ENCODE measurements around the gene FLNB. TPM values are rescaled to one million over a fixed set of nuclear protein-coding genes. Genes with fewer than 3 reads are reported as not detected.

Gene FLNB
- total and polyA plus RNA-seq, 3 experiments from 2014 or later, result 11.5 to 12.8 (median 12.2) TPM

DNA sequence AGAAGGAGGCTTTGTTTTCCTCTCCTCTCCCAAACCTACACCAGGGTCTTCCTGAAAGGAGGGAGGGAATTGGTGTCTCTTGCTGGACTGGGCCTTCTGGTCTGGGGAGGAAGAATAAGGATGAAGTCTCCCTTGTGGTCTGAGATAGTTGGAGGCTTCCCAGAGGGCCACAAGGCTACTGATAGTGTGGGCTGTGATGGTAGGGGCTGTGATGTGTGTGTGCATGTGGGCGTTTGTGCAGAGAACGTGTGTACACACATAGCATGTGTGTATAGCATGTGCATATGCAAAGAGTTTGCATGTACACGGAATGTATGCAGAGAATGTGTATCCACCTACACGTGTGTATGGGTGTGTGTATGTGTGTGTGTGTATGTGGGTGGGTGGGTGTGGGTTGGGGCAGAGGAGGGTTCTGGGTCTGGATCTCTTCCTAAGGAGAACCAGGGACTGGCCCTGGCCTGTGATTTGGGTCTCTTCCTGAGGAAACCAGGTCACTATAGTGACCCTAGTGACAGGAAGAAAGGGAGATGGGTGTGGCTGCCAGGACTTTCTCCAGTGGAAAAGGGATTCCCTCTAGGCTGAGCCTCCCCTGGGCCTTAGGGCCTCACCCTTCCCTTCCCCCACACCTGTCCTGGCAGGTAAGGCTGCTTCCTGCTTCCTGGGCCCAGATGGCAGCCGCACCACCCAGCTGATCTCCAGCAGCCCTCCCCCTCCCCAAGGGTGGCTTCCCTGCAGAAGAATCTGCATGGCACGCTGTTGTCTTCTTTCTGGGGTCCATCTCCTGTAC is 1.7 kb downstream of the FLNB start:
- H3K36me3 ChIP-seq (ENCODE audit: insufficient read depth, low read length), result no peaks in the 10 kb centered on the region
- H3K27me3 ChIP-seq (ENCODE audit: insufficient read depth, low read length, poor library complexity, severe bottlenecking), result no peaks in the 10 kb centered on the region
- ChIA-PET POLR2A (no interaction called here), CTCF (interaction anchor here (1.3 to 3.0 kb wide), 3 partner anchors 9 to 296 kb away, joined by 7 to 16 read pairs (median 9); partner anchors contain the start of genes HTD2 and RPP14)
- H3K4me3 Mint-ChIP-seq, result peak overlapping the region; percentile 73 to 93 (median 90)
- peaks cover 0 to 3% (median 0%) of the 10 kb centered on the region in 3 donors for H3K36me3 Mint-ChIP-seq
- H3K9me3 ChIP-seq (ENCODE audit: low read length), result no peaks in the 10 kb centered on the region
- peaks cover 29 to 50% (median 32%) of the 10 kb centered on the region in 3 donors for H3K4me1 Mint-ChIP-seq
- H3K4me3 ChIP-seq (ENCODE audit: low read length), result peak overlapping the region; percentile 99
- no peaks in the 10 kb centered on the region for H3K27me3 Mint-ChIP-seq
- peaks cover 31% of the 10 kb centered on the region for H3K4me1 ChIP-seq (ENCODE audit: insufficient read depth, low read length)
- peak in 1 of 5 donors; percentile 29 for DNase-seq
- H3K27ac Mint-ChIP-seq, result peak overlapping the region in 7 of 8 donors; percentile 20 to 90 (median 38)
- H3K9me3 Mint-ChIP-seq, result no peaks in the 10 kb centered on the region
- H3K27ac ChIP-seq (ENCODE audit: low read depth, low read length), result no peak overlapping the region

GRCh38 chr3:58010562-58010961 is 2.3 kb downstream of the FLNB start:
- H3K27me3 Mint-ChIP-seq, result no peaks in the 10 kb centered on the region
- no peak overlapping the region for H3K27ac ChIP-seq (ENCODE audit: low read depth, low read length)
- H3K27me3 ChIP-seq (ENCODE audit: insufficient read depth, low read length, poor library complexity, severe bottlenecking), result no peaks in the 10 kb centered on the region
- H3K4me1 ChIP-seq (ENCODE audit: insufficient read depth, low read length), result peaks cover 31% of the 10 kb centered on the region
- no peaks in the 10 kb centered on the region for H3K36me3 ChIP-seq (ENCODE audit: insufficient read depth, low read length)
- H3K4me3 Mint-ChIP-seq, result peak overlapping the region in 6 of 7 donors; percentile 11 to 90 (median 58)
- no peaks in the 10 kb centered on the region for H3K9me3 Mint-ChIP-seq
- no peaks in the 10 kb centered on the region for H3K9me3 ChIP-seq (ENCODE audit: low read length)
- peaks cover 31 to 50% (median 32%) of the 10 kb centered on the region in 3 donors for H3K4me1 Mint-ChIP-seq
- peak overlapping the region in 3 of 8 donors; percentile 29 to 73 (median 29) for H3K27ac Mint-ChIP-seq
- no peak overlapping the region for H3K4me3 ChIP-seq (ENCODE audit: low read length)
- DNase-seq, result peak in 1 of 5 donors; percentile 26
- ChIA-PET CTCF (interaction anchor here (1.1 kb wide), 1 partner anchor 167 kb away, joined by 3 read pairs; no protein-coding TSS in a partner anchor), POLR2A (no interaction called here)
- peaks cover 0 to 3% (median 0%) of the 10 kb centered on the region in 3 donors for H3K36me3 Mint-ChIP-seq

- peaks cover 30 to 50% (median 32%) of the 10 kb centered on the region in 3 donors for H3K4me1 Mint-ChIP-seq
- no peaks in the 10 kb centered on the region for H3K27me3 Mint-ChIP-seq
- POLR2A ChIA-PET, result no interaction called here
Observed at GRCh38 chr3:58011580-58011979, 3.4 kb downstream of the FLNB start.

DNA sequence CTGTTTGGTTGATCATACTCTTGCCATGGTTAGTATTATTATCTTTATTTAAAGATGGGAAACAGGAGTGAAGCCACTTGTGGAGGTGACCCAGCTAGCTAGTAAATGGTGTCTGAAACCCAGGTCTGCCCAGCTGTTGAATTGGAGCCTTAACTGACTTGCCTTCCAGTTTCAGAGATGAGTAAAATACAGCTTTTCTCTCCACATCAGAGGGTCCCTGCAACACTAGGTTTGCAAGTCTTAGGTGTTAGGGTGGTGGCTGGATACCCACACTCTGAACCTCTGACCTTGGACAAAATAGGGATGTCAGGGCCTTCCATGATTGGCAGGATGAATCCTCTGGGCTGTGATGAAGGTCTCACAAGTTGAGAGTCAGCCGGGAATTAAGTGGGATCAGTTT is 4.1 kb downstream of the FLNB start:
- H3K36me3 Mint-ChIP-seq, result peaks cover 0 to 3% (median 0%) of the 10 kb centered on the region in 3 donors
- no peaks in the 10 kb centered on the region for H3K27me3 Mint-ChIP-seq
- Histone ChIP-seq H3K4me3 (ENCODE audit: low read length) (no peak overlapping the region), H3K9me3 (ENCODE audit: low read length) (no peaks in the 10 kb centered on the region), H3K27ac (ENCODE audit: low read depth, low read length) (no peak overlapping the region), H3K36me3 (ENCODE audit: insufficient read depth, low read length) (no peaks in the 10 kb centered on the region), H3K27me3 (ENCODE audit: insufficient read depth, low read length, poor library complexity, severe bottlenecking) (no peaks in the 10 kb centered on the region), H3K4me1 (ENCODE audit: insufficient read depth, low read length) (peaks cover 31% of the 10 kb centered on the region)
- no peak for DNase-seq
- POLR2A ChIA-PET, result no interaction called here
- CTCF ChIA-PET, result no interaction called here
- peak overlapping the region in 1 of 7 donors; percentile 41 for H3K4me3 Mint-ChIP-seq
- peaks cover 29 to 50% (median 32%) of the 10 kb centered on the region in 3 donors for H3K4me1 Mint-ChIP-seq
- no peaks in the 10 kb centered on the region for H3K9me3 Mint-ChIP-seq
- peak overlapping the region in 3 of 8 donors; percentile 38 to 83 (median 78) for H3K27ac Mint-ChIP-seq

More at GRCh38 chr3:58011580-58011979, 3.4 kb downstream of the FLNB start:
- no peak overlapping the region for H3K4me3 ChIP-seq (ENCODE audit: low read length)
- Mint-ChIP-seq H3K36me3 (peaks cover 0 to 3% (median 0%) of the 10 kb centered on the region in 3 donors), H3K4me3 (peak overlapping the region in 4 of 7 donors; percentile 39 to 66 (median 54)), H3K9me3 (no peaks in the 10 kb centered on the region), H3K27ac (no peak overlapping the region)
- no peak for DNase-seq
- H3K36me3 ChIP-seq (ENCODE audit: insufficient read depth, low read length), result no peaks in the 10 kb centered on the region
- no peak overlapping the region for H3K27ac ChIP-seq (ENCODE audit: low read depth, low read length)
- H3K27me3 ChIP-seq (ENCODE audit: insufficient read depth, low read length, poor library complexity, severe bottlenecking), result no peaks in the 10 kb centered on the region
- CTCF ChIA-PET, result interaction anchor here (1.1 kb wide), 1 partner anchor 166 kb away, joined by 3 read pairs; no protein-coding TSS in a partner anchor
- no peaks in the 10 kb centered on the region for H3K9me3 ChIP-seq (ENCODE audit: low read length)
- peaks cover 31% of the 10 kb centered on the region for H3K4me1 ChIP-seq (ENCODE audit: insufficient read depth, low read length)

DNA sequence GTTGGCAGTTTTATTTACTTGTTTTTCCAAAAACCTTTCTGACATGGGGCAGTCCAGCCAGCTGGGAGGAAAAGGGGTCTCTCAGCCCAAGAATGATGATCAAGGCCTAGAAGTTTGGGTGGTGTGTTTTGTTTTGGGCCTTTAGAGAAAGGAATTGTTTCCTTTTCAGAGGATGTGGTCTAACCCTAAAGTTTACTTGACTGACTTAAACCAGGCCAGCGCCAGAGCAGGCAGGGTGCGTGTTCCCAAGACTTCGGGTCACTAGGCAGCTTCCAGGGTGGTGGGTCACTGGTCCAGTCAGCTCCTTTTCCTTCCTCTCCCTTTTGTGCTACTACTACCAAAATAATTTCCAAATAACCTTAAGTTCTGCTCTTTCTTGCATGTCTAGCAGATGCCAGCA is 4.9 kb downstream of the FLNB start:
- H3K36me3 ChIP-seq (ENCODE audit: insufficient read depth, low read length), result no peaks in the 10 kb centered on the region
- H3K4me3 Mint-ChIP-seq, result peak overlapping the region in 2 of 7 donors; percentile 29 to 41
- peaks cover 29 to 46% (median 31%) of the 10 kb centered on the region in 3 donors for H3K4me1 Mint-ChIP-seq
- peaks cover 31% of the 10 kb centered on the region for H3K4me1 ChIP-seq (ENCODE audit: insufficient read depth, low read length)
- no peaks in the 10 kb centered on the region for H3K9me3 ChIP-seq (ENCODE audit: low read length)
- no peak for DNase-seq
- ChIA-PET CTCF (no interaction called here), POLR2A (no interaction called here)
- H3K36me3 Mint-ChIP-seq, result peaks cover 0 to 3% (median 1%) of the 10 kb centered on the region in 3 donors
- H3K27ac ChIP-seq (ENCODE audit: low read depth, low read length), result no peak overlapping the region
- no peaks in the 10 kb centered on the region for H3K27me3 Mint-ChIP-seq
- no peak overlapping the region for H3K4me3 ChIP-seq (ENCODE audit: low read length)
- H3K27ac Mint-ChIP-seq, result peak overlapping the region in 7 of 8 donors; percentile 29 to 83 (median 51)
- no peaks in the 10 kb centered on the region for H3K27me3 ChIP-seq (ENCODE audit: insufficient read depth, low read length, poor library complexity, severe bottlenecking)
- H3K9me3 Mint-ChIP-seq, result no peaks in the 10 kb centered on the region

GRCh38 chr3:58013973-58014649 is 5.9 kb downstream of the FLNB start:
- Histone ChIP-seq H3K4me1 (ENCODE audit: insufficient read depth, low read length) (peaks cover 28% of the 10 kb centered on the region), H3K27ac (ENCODE audit: low read depth, low read length) (no peak overlapping the region), H3K27me3 (ENCODE audit: insufficient read depth, low read length, poor library complexity, severe bottlenecking) (no peaks in the 10 kb centered on the region), H3K9me3 (ENCODE audit: low read length) (no peaks in the 10 kb centered on the region), H3K4me3 (ENCODE audit: low read length) (no peak overlapping the region), H3K36me3 (ENCODE audit: insufficient read depth, low read length) (no peaks in the 10 kb centered on the region)
- CTCF ChIA-PET, result no interaction called here
- H3K9me3 Mint-ChIP-seq, result no peaks in the 10 kb centered on the region
- H3K4me1 Mint-ChIP-seq, result peaks cover 29 to 41% (median 31%) of the 10 kb centered on the region in 3 donors
- H3K4me3 Mint-ChIP-seq, result no peak overlapping the region
- POLR2A ChIA-PET, result no interaction called here
- peak overlapping the region in 1 of 8 donors; percentile 80 for H3K27ac Mint-ChIP-seq
- no peak for DNase-seq
- H3K36me3 Mint-ChIP-seq, result peaks cover 0 to 1% (median 0%) of the 10 kb centered on the region in 3 donors
- no peaks in the 10 kb centered on the region for H3K27me3 Mint-ChIP-seq

GRCh38 chr3:58015520-58015915 is 7.3 kb downstream of the FLNB start:
- H3K4me1 Mint-ChIP-seq, result peaks cover 24 to 35% (median 26%) of the 10 kb centered on the region in 3 donors
- Histone ChIP-seq H3K4me1 (ENCODE audit: insufficient read depth, low read length) (peaks cover 14% of the 10 kb centered on the region), H3K4me3 (ENCODE audit: low read length) (no peak overlapping the region), H3K36me3 (ENCODE audit: insufficient read depth, low read length) (no peaks in the 10 kb centered on the region), H3K27ac (ENCODE audit: low read depth, low read length) (no peak overlapping the region), H3K9me3 (ENCODE audit: low read length) (no peaks in the 10 kb centered on the region), H3K27me3 (ENCODE audit: insufficient read depth, low read length, poor library complexity, severe bottlenecking) (no peaks in the 10 kb centered on the region)
- no peaks in the 10 kb centered on the region for H3K27me3 Mint-ChIP-seq
- CTCF ChIA-PET, result no interaction called here
- no peak overlapping the region for H3K4me3 Mint-ChIP-seq
- H3K9me3 Mint-ChIP-seq, result no peaks in the 10 kb centered on the region
- H3K27ac Mint-ChIP-seq, result peak overlapping the region in 2 of 8 donors; percentile 2 to 14
- DNase-seq, result no peak
- POLR2A ChIA-PET, result no interaction called here
- peaks cover 0 to 1% (median 0%) of the 10 kb centered on the region in 3 donors for H3K36me3 Mint-ChIP-seq

Data from CD8-positive, alpha-beta memory T cell (primary cell).